ENCODE measurements around the gene TBCD. TPM values are rescaled to one million over a fixed set of nuclear protein-coding genes. Genes with fewer than 3 reads are reported as not detected.

TBCD gene
- total RNA-seq, 6 experiments from 2014 or later: 47.3 to 67.6 (median 62.5) TPM

DNA sequence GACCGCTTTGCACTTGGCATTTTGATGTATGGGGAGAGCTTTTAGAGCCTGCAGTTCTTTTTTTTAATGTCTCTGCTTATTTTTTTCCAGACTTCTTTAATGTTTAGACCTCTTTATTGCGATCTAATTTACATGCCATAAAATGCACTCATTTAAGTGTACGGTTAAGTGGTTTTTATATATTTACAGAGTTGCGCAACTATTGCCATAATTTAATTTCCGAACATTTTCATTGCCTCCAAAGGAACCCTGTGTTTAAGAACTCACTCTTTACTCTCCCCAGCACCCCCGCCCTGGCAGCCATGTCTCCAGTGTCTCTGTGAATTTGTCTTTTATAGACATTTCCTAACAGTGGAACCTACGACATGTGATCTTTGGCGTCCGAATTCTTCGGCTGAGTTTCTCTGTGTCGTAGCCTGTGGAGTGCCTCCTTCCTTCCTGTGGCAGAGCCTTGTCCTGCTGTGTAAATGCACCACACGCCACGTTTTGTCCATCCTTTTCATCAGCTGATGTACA lies 64.0 kb downstream of the TBCD start:
- peaks cover 8% of the 10 kb centered on the region for H3K9me3 Mint-ChIP-seq
- no peak overlapping the region for H3K27ac Mint-ChIP-seq
- no peak overlapping the region for H3K4me3 Mint-ChIP-seq
- H3K27me3 Mint-ChIP-seq (ENCODE audit: insufficient read depth): peaks cover 3% of the 10 kb centered on the region; the same call in 1 of the 2 replicates
- peaks cover 6% of the 10 kb centered on the region for H3K4me1 Mint-ChIP-seq (ENCODE audit: low read depth)
- peaks cover 46% of the 10 kb centered on the region for H3K36me3 Mint-ChIP-seq (ENCODE audit: low read depth)
- TF ChIP-seq, protein P1, sequence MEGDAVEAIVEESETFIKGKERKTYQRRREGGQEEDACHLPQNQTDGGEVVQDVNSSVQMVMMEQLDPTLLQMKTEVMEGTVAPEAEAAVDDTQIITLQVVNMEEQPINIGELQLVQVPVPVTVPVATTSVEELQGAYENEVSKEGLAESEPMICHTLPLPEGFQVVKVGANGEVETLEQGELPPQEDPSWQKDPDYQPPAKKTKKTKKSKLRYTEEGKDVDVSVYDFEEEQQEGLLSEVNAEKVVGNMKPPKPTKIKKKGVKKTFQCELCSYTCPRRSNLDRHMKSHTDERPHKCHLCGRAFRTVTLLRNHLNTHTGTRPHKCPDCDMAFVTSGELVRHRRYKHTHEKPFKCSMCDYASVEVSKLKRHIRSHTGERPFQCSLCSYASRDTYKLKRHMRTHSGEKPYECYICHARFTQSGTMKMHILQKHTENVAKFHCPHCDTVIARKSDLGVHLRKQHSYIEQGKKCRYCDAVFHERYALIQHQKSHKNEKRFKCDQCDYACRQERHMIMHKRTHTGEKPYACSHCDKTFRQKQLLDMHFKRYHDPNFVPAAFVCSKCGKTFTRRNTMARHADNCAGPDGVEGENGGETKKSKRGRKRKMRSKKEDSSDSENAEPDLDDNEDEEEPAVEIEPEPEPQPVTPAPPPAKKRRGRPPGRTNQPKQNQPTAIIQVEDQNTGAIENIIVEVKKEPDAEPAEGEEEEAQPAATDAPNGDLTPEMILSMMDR (IDR thresholded peaks at IDR 0.05): no peak
- DNase-seq: no peak

DNA sequence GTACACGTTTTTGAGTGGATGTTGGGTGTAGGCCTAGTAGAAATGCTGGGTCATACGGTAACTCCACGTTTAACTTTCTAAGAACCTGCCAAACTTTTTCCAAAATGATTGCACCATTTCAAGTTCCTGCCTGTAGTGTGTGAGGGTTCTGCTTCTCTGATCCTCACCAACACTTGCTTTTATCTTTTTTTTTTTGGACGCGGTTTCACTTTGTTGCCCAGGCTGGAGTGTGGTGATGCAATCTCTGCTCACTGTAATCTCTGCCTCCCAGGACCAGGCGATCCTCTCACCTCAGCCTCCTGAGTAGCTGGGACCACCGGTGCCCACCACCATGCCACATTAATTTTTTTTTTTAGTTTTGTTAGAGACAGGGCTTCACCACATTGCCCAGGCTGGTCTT lies 64.5 kb downstream of the TBCD start:
- Mint-ChIP-seq H3K27me3 (ENCODE audit: insufficient read depth) (peaks cover 3% of the 10 kb centered on the region; the same call in 1 of the 2 replicates), H3K4me1 (ENCODE audit: low read depth) (peaks cover 6% of the 10 kb centered on the region), H3K9me3 (peaks cover 11% of the 10 kb centered on the region), H3K4me3 (no peak overlapping the region), H3K36me3 (ENCODE audit: low read depth) (peaks cover 52% of the 10 kb centered on the region), H3K27ac (no peak overlapping the region)
- no peak for DNase-seq
- TF ChIP-seq, protein P1 (IDR thresholded peaks at IDR 0.05): no peak

DNA sequence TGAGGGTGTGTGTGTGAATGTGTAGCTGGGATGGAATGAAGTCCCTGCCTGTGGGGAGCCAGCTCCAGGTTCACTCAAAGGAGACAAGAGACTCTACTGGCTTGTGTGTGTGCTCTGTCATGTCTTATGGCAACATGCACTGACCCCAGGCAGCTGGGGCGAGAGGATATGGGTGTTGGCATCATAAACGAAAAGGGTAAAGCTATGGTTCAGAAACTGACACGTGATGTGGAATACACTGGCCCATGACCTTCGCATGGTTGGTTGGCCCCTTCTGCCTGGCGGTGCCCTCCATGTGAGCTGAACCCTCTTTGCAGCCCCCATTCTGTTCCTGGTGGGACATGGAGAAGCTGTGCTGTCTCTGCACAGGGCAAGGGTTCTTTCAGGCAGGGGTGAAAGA lies 66.1 kb downstream of the TBCD start:
- H3K4me3 Mint-ChIP-seq: no peak overlapping the region
- TF ChIP-seq, protein P1 (IDR thresholded peaks at IDR 0.05): no peak
- H3K27me3 Mint-ChIP-seq (ENCODE audit: insufficient read depth): peaks cover 3% of the 10 kb centered on the region; the same call in 1 of the 2 replicates
- DNase-seq: peak; percentile 25
- peaks cover 54% of the 10 kb centered on the region for H3K36me3 Mint-ChIP-seq (ENCODE audit: low read depth)
- H3K27ac Mint-ChIP-seq: no peak overlapping the region
- peaks cover 6% of the 10 kb centered on the region for H3K4me1 Mint-ChIP-seq (ENCODE audit: low read depth)
- peaks cover 11% of the 10 kb centered on the region for H3K9me3 Mint-ChIP-seq

DNA sequence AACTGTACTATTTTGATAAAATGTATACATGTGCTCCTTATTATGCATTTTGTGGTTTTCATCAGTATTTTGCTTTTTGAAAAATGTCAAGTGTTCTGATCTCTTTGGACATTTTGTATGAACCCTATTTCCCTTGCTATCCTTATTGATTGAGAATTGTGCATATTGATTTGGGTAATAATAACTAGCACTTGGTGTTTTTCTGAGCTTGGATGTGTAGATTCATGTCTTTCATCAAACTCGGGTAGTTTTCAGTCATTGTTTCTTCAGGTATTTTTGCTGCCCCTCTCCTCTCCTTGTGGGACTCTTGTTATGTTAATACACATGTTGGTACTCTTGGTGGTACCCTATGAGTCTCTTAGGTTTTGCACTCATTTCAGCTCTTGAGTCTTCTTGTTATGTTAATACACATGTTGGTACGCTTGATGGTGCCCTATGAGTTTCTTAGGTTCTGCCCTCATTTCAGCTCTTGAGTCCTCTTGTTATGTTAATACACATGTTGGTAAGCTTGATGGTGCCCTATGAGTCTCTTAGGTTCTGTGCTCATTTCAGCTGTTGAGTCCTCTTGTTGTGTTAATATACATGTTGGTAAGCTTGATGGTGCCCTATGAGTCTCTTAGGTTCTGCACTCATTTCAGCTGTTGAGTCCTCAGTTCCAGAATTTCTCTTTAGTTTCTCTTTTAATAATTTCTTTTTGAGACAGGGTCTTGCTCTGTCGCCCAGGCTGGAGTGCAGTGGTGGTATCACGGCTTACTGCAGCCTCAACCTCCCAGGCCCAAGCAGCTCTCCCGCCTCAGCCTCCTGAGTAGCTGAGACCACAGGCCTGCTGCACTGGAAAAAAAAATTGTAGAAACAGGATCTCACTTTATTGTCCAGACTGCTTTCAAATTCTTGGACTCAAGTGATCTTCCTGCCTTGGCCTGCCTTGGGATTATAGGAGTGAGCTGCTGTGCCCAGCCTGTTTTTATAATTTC lies 68.7 kb downstream of the TBCD start:
- H3K9me3 Mint-ChIP-seq: peaks cover 11% of the 10 kb centered on the region
- peaks cover 45% of the 10 kb centered on the region for H3K36me3 Mint-ChIP-seq (ENCODE audit: low read depth)
- no peak for DNase-seq
- H3K4me3 Mint-ChIP-seq: no peak overlapping the region
- H3K27me3 Mint-ChIP-seq (ENCODE audit: insufficient read depth): peaks cover 3% of the 10 kb centered on the region; the same call in 1 of the 2 replicates
- no peak overlapping the region for H3K27ac Mint-ChIP-seq
- peaks cover 6% of the 10 kb centered on the region for H3K4me1 Mint-ChIP-seq (ENCODE audit: low read depth)
- TF ChIP-seq, protein P1 (IDR thresholded peaks at IDR 0.05): no peak

DNA sequence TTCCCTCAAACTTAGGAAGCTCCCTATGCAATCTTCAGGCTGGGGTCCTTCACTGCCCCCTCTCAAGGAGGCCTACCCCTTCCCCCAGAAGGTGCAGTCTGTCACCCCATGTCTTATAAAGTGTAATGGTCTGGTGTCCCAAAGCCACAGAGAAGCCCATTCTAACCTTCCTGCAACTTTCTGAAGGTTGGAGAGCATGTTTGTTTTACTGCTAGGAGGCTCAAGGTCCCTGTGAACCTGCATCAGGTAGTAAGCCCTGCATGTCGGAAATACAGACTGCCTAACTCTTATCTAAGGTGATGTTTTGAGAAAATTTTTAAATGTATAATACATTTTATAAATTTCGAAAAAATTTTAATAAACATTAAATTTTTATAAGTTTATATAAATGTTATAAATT lies 69.7 kb downstream of the TBCD start:
- H3K4me1 Mint-ChIP-seq (ENCODE audit: low read depth): peaks cover 6% of the 10 kb centered on the region
- H3K27ac Mint-ChIP-seq: no peak overlapping the region
- TF ChIP-seq, protein P1 (IDR thresholded peaks at IDR 0.05): no peak
- H3K9me3 Mint-ChIP-seq: peaks cover 11% of the 10 kb centered on the region
- no peak for DNase-seq
- peaks cover 40% of the 10 kb centered on the region for H3K36me3 Mint-ChIP-seq (ENCODE audit: low read depth)
- H3K4me3 Mint-ChIP-seq: no peak overlapping the region
- H3K27me3 Mint-ChIP-seq (ENCODE audit: insufficient read depth): peaks cover 3% of the 10 kb centered on the region; the same call in 1 of the 2 replicates

All from HFFc6 (cell line).